K562 (cell line): Measurements from ENCODE around the gene SZT2. TPM values are rescaled to one million over a fixed set of nuclear protein-coding genes. Genes with fewer than 3 reads are reported as not detected.

Experiments
- ATAC-seq: fragments of 200-7000 bp; cut with Tn5 transposase; 3 replicates; pipeline ENCODE4 v1.9.1; 2020; ENCODE audit warnings: moderate library complexity
- BruUV-seq: library from RNA; stranded (reverse); fragments of 400-500 nt; replicated peaks from 2 replicates; lab custom pipeline; 2021; lab: Mats Ljungman, UMichigan
- CTCF ChIA-PET: fragments of 300-600 bp; formaldehyde crosslinking; extraction: SDS; loops from one replicate; lab custom pipeline; 2021; ENCODE audit warnings: low intra/inter-chr PET ratio; lab: Yijun Ruan, JAX
- POLR2A ChIA-PET: fragments of 300-600, 350-650 bp; sonication (Branson Sonifier 250); formaldehyde crosslinking; extraction: SDS; loops from one replicate; lab custom pipeline; 2021; ENCODE audit warnings: antibody characterized with exemption, inconsistent platforms; lab: Yijun Ruan, JAX
- DNase-seq, 4 experiments: peaks; one replicate each; pipeline versions ENCODE4 v3.0.0 to v3.0.0-alpha.2; 2011 to 2018; ENCODE audit warnings: low spot score in 3 of 4, mixed read lengths in 3 of 4; ENCODE audit errors: extremely low read depth in 1 of 4
- FAIRE-seq: peaks from 2 replicates; lab custom pipeline; 2011; peaks lifted over from hg19 to GRCh38; lab: Jason Lieb, UNC
- H2AFZ ChIP-seq: 2 replicates; pipeline ENCODE4 v1.6.0; 2011; ENCODE audit warnings: low read depth, low read length, control low read depth, inconsistent platforms
- H3K27ac ChIP-seq: fragments of 200-600 bp; 3 replicates; pipeline ENCODE4 v1.8.0; 2011; ENCODE audit warnings: low read depth, mild to moderate bottlenecking, control low read depth, inconsistent platforms, low read length, moderate library complexity, mixed read lengths; ENCODE audit errors: extremely low read depth
- H3K27me3 ChIP-seq, 2 experiments: fragments of 300-600 bp in 1 of 2; 2 replicates in 1 of 2; 3 replicates in 1 of 2; pipeline versions ENCODE4 v1.6.0 to v1.8.0; 2011; ENCODE audit warnings: inconsistent platforms in 2 of 2, low read length in 2 of 2, mild to moderate bottlenecking in 1 of 2, mixed read lengths in 1 of 2, moderate library complexity in 1 of 2; ENCODE audit not compliant: control insufficient read depth in 2 of 2, insufficient read depth in 2 of 2
- H3K36me3 ChIP-seq: fragments of 300-600 bp; 3 replicates; pipeline ENCODE4 v1.8.0; 2011; ENCODE audit warnings: mild to moderate bottlenecking, low read length, inconsistent platforms; ENCODE audit not compliant: control insufficient read depth, insufficient read depth
- H3K4me1 ChIP-seq, 2 experiments: fragments of 200-600 bp in 1 of 2; replicated peaks in 1 of 2; 2 replicates in 1 of 2; 3 replicates in 1 of 2; pipeline versions ENCODE4 v1.5.1 to v1.8.0; 2011; ENCODE audit warnings: inconsistent platforms in 2 of 2, low read length in 2 of 2, mild to moderate bottlenecking in 1 of 2, mixed read lengths in 1 of 2, moderate library complexity in 1 of 2; ENCODE audit not compliant: control insufficient read depth in 2 of 2, insufficient read depth in 2 of 2
- H3K4me2 ChIP-seq: 2 replicates; pipeline ENCODE4 v1.6.1; 2011; ENCODE audit warnings: low read length, control low read depth, inconsistent platforms, mixed read lengths; ENCODE audit not compliant: insufficient read depth
- H3K4me3 ChIP-seq: fragments of 200-600 bp; sonication (generic), shearing (Covaris generic); 2 replicates; pipeline ENCODE4 v1.5.1; 2016; ENCODE audit warnings: control low read depth, inconsistent platforms
- H3K79me2 ChIP-seq: fragments of 200-600 bp; 3 replicates; pipeline ENCODE4 v1.8.0; 2011; ENCODE audit warnings: low read length, inconsistent platforms; ENCODE audit not compliant: control insufficient read depth, insufficient read depth
- H3K9ac ChIP-seq, 2 experiments: 2 replicates each; pipeline versions ENCODE4 v1.6.0 to v1.6.1; 2011; ENCODE audit warnings: low read depth in 2 of 2, low read length in 2 of 2, control low read depth in 1 of 2, inconsistent platforms in 1 of 2, mild to moderate bottlenecking in 1 of 2, mixed read lengths in 1 of 2; ENCODE audit not compliant: insufficient read depth in 1 of 2
- H3K9me1 ChIP-seq: one replicate; pipeline ENCODE4 v1.6.0; 2011; ENCODE audit warnings: inconsistent platforms, mild to moderate bottlenecking, low read length, moderate library complexity; ENCODE audit not compliant: control insufficient read depth, insufficient read depth
- H3K9me3 ChIP-seq: replicated peaks from 2 replicates; pipeline ENCODE4 v1.5.1; 2011; ENCODE audit warnings: low read depth, low read length, inconsistent platforms; ENCODE audit not compliant: control insufficient read depth, insufficient read depth
- H4K20me1 ChIP-seq: replicated peaks from 2 replicates; pipeline ENCODE4 v1.6.1; 2011; ENCODE audit warnings: low read length, inconsistent platforms, mixed read lengths; ENCODE audit not compliant: control insufficient read depth, insufficient read depth
- BRF2 ChIP-seq: IDR thresholded peaks from 3 replicates; pipeline ENCODE4 v1.6.1; 2011; ENCODE audit warnings: borderline replicate concordance, mild to moderate bottlenecking; ENCODE audit not compliant: insufficient read length, insufficient read depth
- GATAD2B ChIP-seq: fragments of 450-650 bp; IDR thresholded peaks from 2 replicates; pipeline ENCODE4 v1.6.1; 2017; ENCODE audit warnings: mild to moderate bottlenecking, borderline replicate concordance
- KDM4B ChIP-seq, 2 experiments: fragments of 450-650 bp in 1 of 2; sonication (generic) in 1 of 2; IDR thresholded peaks; 2 replicates each; pipeline ENCODE4 v1.6.1; 2016 to 2017; ENCODE audit warnings: borderline replicate concordance in 2 of 2, antibody characterized with exemption in 1 of 2, low read depth in 1 of 2, mild to moderate bottlenecking in 1 of 2
- KLF10 ChIP-seq: fragments of 250-450 bp; sonication (Bioruptor Pico); IDR thresholded peaks from 2 replicates; pipeline ENCODE4 v1.6.1; 2021; ENCODE audit warnings: matching md5 sums
- LEF1 ChIP-seq: fragments of 450-650 bp; IDR thresholded peaks from 2 replicates; pipeline ENCODE4 v1.6.1; 2016; ENCODE audit warnings: mild to moderate bottlenecking
- MCM5 ChIP-seq: fragments of 450-650 bp; IDR thresholded peaks from 2 replicates; pipeline ENCODE4 v1.6.1; 2016; ENCODE audit warnings: low read depth
- MTA1 ChIP-seq: fragments of 450-650 bp; IDR thresholded peaks from 2 replicates; pipeline ENCODE4 v1.6.1; 2017; ENCODE audit warnings: borderline replicate concordance
- NBN ChIP-seq: fragments of 450-650 bp; IDR thresholded peaks from 2 replicates; pipeline ENCODE4 v1.6.1; 2016; ENCODE audit warnings: low read depth, mild to moderate bottlenecking
- SAFB ChIP-seq: fragments of 200-400 bp; formaldehyde crosslinking; IDR thresholded peaks from 2 replicates; pipeline ENCODE4 v1.6.1; 2017; ENCODE audit warnings: low read depth, low read length, borderline replicate concordance
- SNIP1 ChIP-seq: fragments of 450-650 bp; IDR thresholded peaks from 2 replicates; pipeline ENCODE4 v1.7.1; 2017; ENCODE audit warnings: low read depth, mild to moderate bottlenecking
- TEAD4 ChIP-seq, 2 experiments: sonication (generic) in 1 of 2; formaldehyde crosslinking in 1 of 2; IDR thresholded peaks; 2 replicates each; pipeline versions ENCODE4 v1.6.1 to v1.8.0; 2012 to 2022; ENCODE audit warnings: borderline replicate concordance in 1 of 2, inconsistent platforms in 1 of 2, low read length in 1 of 2, mild to moderate bottlenecking in 1 of 2, missing genetic modification reagents in 1 of 2
- WGBS: fragments of 100-300 bp; shearing (Covaris generic); methylation state at CpG from one replicate; pipeline ENCODE4 v1.1.6; 2016; ENCODE audit warnings: low coverage, mixed read lengths; ENCODE audit not compliant: insufficient coverage; ENCODE audit errors: missing lambda C conversion rate; 5-methylcytosine and 5-hydroxymethylcytosine counted together
- in situ Hi-C: fragments of 300-500 bp; cut with MboI; formaldehyde crosslinking; loops from 4 replicates; pipeline ENCODE4 v1.15.0; 2018; ENCODE audit warnings: inconsistent platforms, mixed read lengths
- intact Hi-C: fragments of 100-400 bp; cut with micrococcal nuclease; formaldehyde crosslinking; loops from 2 replicates; pipeline ENCODE4 v1.14.2; 2022
- polyA plus RNA-seq, 8 experiments: library from polyadenylated mRNA; depleted of rRNA in 4 of 8; stranded (reverse) in 5 of 8; unstranded in 3 of 8; fragments of >200 nt; fragmentation: Nextera tagmentation in 2 of 8; fragmentation: Illumina TruSeq in 1 of 8; extraction: Ambion mirVana in 2 of 8; extraction: Trizol in 1 of 8; gene quantifications; 2 replicates each; pipeline versions ENCODE4 v1.2.1 to v1.2.3, GENCODE V29; 2011 to 2014; ENCODE audit warnings: inconsistent platforms in 1 of 8, missing spikeins in 1 of 8
- total RNA-seq, 7 experiments: library from RNA; depleted of rRNA in 6 of 7; stranded (reverse); fragments of >200 nt in 6 of 7; fragmentation: Illumina TruSeq in 2 of 7; extraction: Trizol in 2 of 7; gene quantifications; 2 replicates each; pipeline versions ENCODE4 v1.2.1 to v1.2.3, GENCODE V29; 2011 to 2021; ENCODE audit warnings: low replicate concordance in 1 of 7
- TF ChIP-seq, protein P1 (sequence below): sonication (generic); IDR thresholded peaks from 2 replicates; pipeline ENCODE4 v1.6.1; 2016
- TF ChIP-seq, protein P2 (sequence below): sonication (generic); formaldehyde crosslinking; IDR thresholded peaks from 2 replicates; pipeline ENCODE4 v1.8.0; 2022; ENCODE audit warnings: mild to moderate bottlenecking, missing genetic modification reagents

SZT2 gene
- total and polyA plus RNA-seq, 9 of the 15 experiments (the other 6 are each of a cell fraction or from before 2014, with no cell fraction given), result 0.88 to 31.0 (median 12.8) TPM

- H3K4me3 ChIP-seq, result no peak overlapping the region
- no peaks in the 10 kb centered on the region for H3K9me3 ChIP-seq
- DNase-seq (no peak), ATAC-seq (no peak)
- intact Hi-C loops, result no loop called here
- no peak overlapping the region for H3K27ac ChIP-seq
- WGBS, result 0% methylated on average over 1 of the region's 1 CpG
- peaks cover 8 to 21% of the 10 kb centered on the region in 2 experiments; a peak in 4 of 5 replicates for H3K27me3 ChIP-seq
- POLR2A ChIA-PET, result interaction anchor here (0.7 to 2.2 kb wide), 4 partner anchors 10 to 43 kb away, joined by 3 to 10 read pairs (median 6); partner anchors contain the start of gene CDC20
- H3K4me1 ChIP-seq, result peaks cover 0 to 19% of the 10 kb centered on the region in 2 experiments; a peak in 3 of 5 replicates
- no peak overlapping the region for H3K4me2 ChIP-seq
- no peaks in the 10 kb centered on the region; the same call in 1 of the 2 replicates for H4K20me1 ChIP-seq
- H2AFZ ChIP-seq, result no peak overlapping the region
- no TSS peak for BruUV-seq
- H3K79me2 ChIP-seq, result no peaks in the 10 kb centered on the region
- TF ChIP-seq MTA1 (no peak), BRF2 (no peak), MCM5 (no peak), SNIP1 (no peak), SAFB (no peak), KDM4B (IDR thresholded peaks at IDR 0.05; ENCODE audit: borderline replicate concordance in 2 of 2, low read depth in 1 of 2) (no peak), KLF10 (CRISPR knock-in tag) (no peak), TEAD4 (IDR thresholded peaks at IDR 0.05; ENCODE audit: low read length) (no peak), TEAD4 (CRISPR knock-in tag; IDR thresholded peaks at IDR 0.05; ENCODE audit: borderline replicate concordance) (no peak), GATAD2B (no peak), NBN (no peak), LEF1 (no peak)
- TF ChIP-seq, protein P1, sequence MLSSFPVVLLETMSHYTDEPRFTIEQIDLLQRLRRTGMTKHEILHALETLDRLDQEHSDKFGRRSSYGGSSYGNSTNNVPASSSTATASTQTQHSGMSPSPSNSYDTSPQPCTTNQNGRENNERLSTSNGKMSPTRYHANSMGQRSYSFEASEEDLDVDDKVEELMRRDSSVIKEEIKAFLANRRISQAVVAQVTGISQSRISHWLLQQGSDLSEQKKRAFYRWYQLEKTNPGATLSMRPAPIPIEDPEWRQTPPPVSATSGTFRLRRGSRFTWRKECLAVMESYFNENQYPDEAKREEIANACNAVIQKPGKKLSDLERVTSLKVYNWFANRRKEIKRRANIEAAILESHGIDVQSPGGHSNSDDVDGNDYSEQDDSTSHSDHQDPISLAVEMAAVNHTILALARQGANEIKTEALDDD, result no peak
- TF ChIP-seq, protein P2, sequence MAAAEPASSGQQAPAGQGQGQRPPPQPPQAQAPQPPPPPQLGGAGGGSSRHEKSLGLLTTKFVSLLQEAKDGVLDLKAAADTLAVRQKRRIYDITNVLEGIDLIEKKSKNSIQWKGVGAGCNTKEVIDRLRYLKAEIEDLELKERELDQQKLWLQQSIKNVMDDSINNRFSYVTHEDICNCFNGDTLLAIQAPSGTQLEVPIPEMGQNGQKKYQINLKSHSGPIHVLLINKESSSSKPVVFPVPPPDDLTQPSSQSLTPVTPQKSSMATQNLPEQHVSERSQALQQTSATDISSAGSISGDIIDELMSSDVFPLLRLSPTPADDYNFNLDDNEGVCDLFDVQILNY (CRISPR knock-in tag), result no peak
- TF ChIP-seq, all 486 proteins: peak for 0
- CTCF ChIA-PET, result no interaction called here
- no peaks in the 10 kb centered on the region for H3K9me1 ChIP-seq
- no peaks in the 10 kb centered on the region for H3K36me3 ChIP-seq
- no peak overlapping the region for H3K9ac ChIP-seq
- no peak for FAIRE-seq
- in situ Hi-C loops, result no loop called here
These were observed 49.1 kb upstream of the SZT2 start for GRCh38 chr1:43340559-43340958.
